ENCODE data around the gene UBE2Q1.

The UBE2Q1 gene

GRCh38 chr1:154503898-154504297, 54.6 kb downstream of the UBE2Q1 start:
- DNase-seq (ENCODE audit: low read depth in 2 of 2), result no peak

- DNase-seq (ENCODE audit: low read depth in 2 of 2), result no peak
Observed at GRCh38 chr1:154502744-154503115, 55.7 kb downstream of the UBE2Q1 start.

- DNase-seq (ENCODE audit: low read depth in 2 of 2), result no peak
Observed at GRCh38 chr1:154502066-154502743, 56.3 kb downstream of the UBE2Q1 start, which contains the start of the genes SHE and TDRD10. Gene SHE (minus strand): TSS chr1:154502412. CDS start chr1:154502026, 386 bp downstream. Gene TDRD10 (plus strand): TSS chr1:154502219. CDS start chr1:154506904, 4,685 bp downstream.

- no peak for DNase-seq (ENCODE audit: low read depth in 2 of 2)
Observed at GRCh38 chr1:154501423-154502065, 56.9 kb downstream of the UBE2Q1 start.

GRCh38 chr1:154500533-154500932, 57.9 kb downstream of the UBE2Q1 start:
- no peak for DNase-seq (ENCODE audit: low read depth in 2 of 2)

GRCh38 chr1:154499446-154499845, 59.0 kb downstream of the UBE2Q1 start:
- no peak for DNase-seq (ENCODE audit: low read depth in 2 of 2)

Measured in stimulated activated CD8-positive, alpha-beta memory T cell treated with anti-CD3 and anti-CD28 coated beads, Interleukin-2, amount 100 ng/mL, for 1 hour (primary cell).